ENCODE data around the gene CD59.
A peak's percentile ranks its signal among the peaks of the same experiment; 100 is the strongest.

CD59 gene

DNA sequence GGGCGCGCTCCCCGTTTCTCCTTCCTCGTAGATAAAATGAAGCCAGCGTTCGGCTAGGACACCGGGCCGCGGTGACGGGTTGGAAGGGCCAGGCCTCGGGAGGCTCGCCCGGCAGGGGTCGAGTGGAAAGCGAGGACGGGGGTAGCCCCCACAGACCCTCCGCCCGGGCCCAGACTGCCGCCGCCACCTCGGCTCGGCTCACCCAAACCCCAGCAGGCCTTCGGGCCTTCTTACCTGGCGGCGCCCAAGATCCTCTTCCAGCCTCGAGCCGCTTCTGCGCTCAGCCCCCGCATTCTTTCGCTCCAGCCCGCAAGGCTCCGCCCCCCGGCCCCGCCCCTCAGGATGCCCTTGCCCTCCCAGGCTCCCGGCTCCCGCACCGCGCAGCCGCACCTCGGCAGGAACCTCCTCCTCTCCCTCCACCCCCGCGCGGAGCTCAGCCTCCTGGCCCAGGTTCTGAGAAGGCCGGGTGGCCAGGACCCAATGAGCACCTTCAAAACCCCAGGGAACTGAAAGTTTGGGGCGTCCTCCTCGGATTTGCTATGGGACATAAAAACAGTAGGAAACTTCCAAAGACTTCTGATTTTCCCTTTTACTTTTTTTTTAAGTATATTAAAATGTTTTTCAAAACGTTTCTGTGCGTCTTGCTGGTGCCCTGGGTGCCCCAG lies at the start of gene CD59:
CD59 (minus strand) TSS at position 276 of the 665 bp plus-strand sequence. CDS start 13,978 bp downstream, outside the sequence.
- H3K9me3 ChIP-seq (ENCODE audit: control insufficient read depth in 2 of 2, low read length in 2 of 2) = no peaks in the 10 kb centered on the region
- H3K9ac ChIP-seq (ENCODE audit: low read depth in 1 of 2, low read length in 2 of 2) = peak within 1 kb of the TSS; percentile 41 to 93
- H3K27ac ChIP-seq (ENCODE audit: low read depth in 2 of 2, low read length in 2 of 2) = peak within 1 kb of the TSS; percentile 84 to 85
- H3K36me3 ChIP-seq (ENCODE audit: control insufficient read depth in 2 of 2, insufficient read depth in 2 of 2, low read length in 2 of 2) = no peaks in the 10 kb centered on the region
- peak within 1 kb of the TSS; percentile 76 to 81 for H3K4me3 ChIP-seq (ENCODE audit: low read length in 2 of 2)
- H3K4me1 ChIP-seq (ENCODE audit: control insufficient read depth in 2 of 2, insufficient read depth in 2 of 2, low read length in 2 of 2) = peaks cover 17 to 39% of the 10 kb centered on the region in 2 donors
- no peaks in the 10 kb centered on the region for H3K27me3 ChIP-seq (ENCODE audit: control insufficient read depth in 2 of 2, insufficient read depth in 2 of 2, low read length in 2 of 2)

GRCh38 chr11:33785609-33786008 lies 49.4 kb upstream of the CD59 start:
- no peak overlapping the region for H3K4me3 ChIP-seq (ENCODE audit: low read length in 2 of 2)
- no peaks in the 10 kb centered on the region for H3K36me3 ChIP-seq (ENCODE audit: control insufficient read depth in 2 of 2, insufficient read depth in 2 of 2, low read length in 2 of 2)
- H3K27ac ChIP-seq (ENCODE audit: low read depth in 2 of 2, low read length in 2 of 2) = no peak overlapping the region
- H3K9ac ChIP-seq (ENCODE audit: low read depth in 1 of 2, low read length in 2 of 2) = no peak overlapping the region
- H3K4me1 ChIP-seq (ENCODE audit: control insufficient read depth in 2 of 2, insufficient read depth in 2 of 2, low read length in 2 of 2) = no peaks in the 10 kb centered on the region
- no peaks in the 10 kb centered on the region for H3K9me3 ChIP-seq (ENCODE audit: control insufficient read depth in 2 of 2, low read length in 2 of 2)
- H3K27me3 ChIP-seq (ENCODE audit: control insufficient read depth in 2 of 2, insufficient read depth in 2 of 2, low read length in 2 of 2) = peaks cover 0 to 6% of the 10 kb centered on the region in 2 donors

GRCh38 chr11:33779849-33780528 lies 43.8 kb upstream of the CD59 start:
- no peak overlapping the region for H3K4me3 ChIP-seq (ENCODE audit: low read length in 2 of 2)
- no peak overlapping the region for H3K27ac ChIP-seq (ENCODE audit: low read depth in 2 of 2, low read length in 2 of 2)
- H3K36me3 ChIP-seq (ENCODE audit: control insufficient read depth in 2 of 2, insufficient read depth in 2 of 2, low read length in 2 of 2) = no peaks in the 10 kb centered on the region
- peaks cover 1 to 3% of the 10 kb centered on the region in 2 donors for H3K4me1 ChIP-seq (ENCODE audit: control insufficient read depth in 2 of 2, insufficient read depth in 2 of 2, low read length in 2 of 2)
- no peak overlapping the region for H3K9ac ChIP-seq (ENCODE audit: low read depth in 1 of 2, low read length in 2 of 2)
- peaks cover 9 to 27% of the 10 kb centered on the region in 2 donors for H3K27me3 ChIP-seq (ENCODE audit: control insufficient read depth in 2 of 2, insufficient read depth in 2 of 2, low read length in 2 of 2)
- no peaks in the 10 kb centered on the region for H3K9me3 ChIP-seq (ENCODE audit: control insufficient read depth in 2 of 2, low read length in 2 of 2)

DNA sequence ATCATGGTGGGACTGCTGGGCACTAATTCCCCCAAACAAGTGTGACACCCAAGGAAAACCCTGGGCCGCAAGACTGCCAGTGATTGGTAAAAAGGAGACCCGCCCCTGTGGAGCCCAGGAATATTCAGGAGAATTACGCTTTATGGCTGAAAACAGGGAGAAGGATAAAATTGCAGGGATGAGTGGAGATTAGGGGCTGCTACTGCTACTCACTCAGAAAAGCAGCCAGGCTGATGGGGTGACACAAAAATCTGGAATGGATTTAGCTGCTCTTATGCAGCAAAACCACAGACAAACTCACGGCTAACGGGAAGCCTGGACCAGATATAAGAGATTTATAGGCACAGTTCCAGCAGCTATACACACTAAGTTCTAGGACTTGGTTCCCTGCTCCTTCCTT lies 42.5 kb upstream of the CD59 start:
- peaks cover 13 to 28% of the 10 kb centered on the region in 2 donors for H3K27me3 ChIP-seq (ENCODE audit: control insufficient read depth in 2 of 2, insufficient read depth in 2 of 2, low read length in 2 of 2)
- H3K27ac ChIP-seq (ENCODE audit: low read depth in 2 of 2, low read length in 2 of 2) = no peak overlapping the region
- H3K9me3 ChIP-seq (ENCODE audit: control insufficient read depth in 2 of 2, low read length in 2 of 2) = no peaks in the 10 kb centered on the region
- peaks cover 6 to 8% of the 10 kb centered on the region in 2 donors for H3K4me1 ChIP-seq (ENCODE audit: control insufficient read depth in 2 of 2, insufficient read depth in 2 of 2, low read length in 2 of 2)
- no peaks in the 10 kb centered on the region for H3K36me3 ChIP-seq (ENCODE audit: control insufficient read depth in 2 of 2, insufficient read depth in 2 of 2, low read length in 2 of 2)
- H3K4me3 ChIP-seq (ENCODE audit: low read length in 2 of 2) = no peak overlapping the region
- no peak overlapping the region for H3K9ac ChIP-seq (ENCODE audit: low read depth in 1 of 2, low read length in 2 of 2)

GRCh38 chr11:33777906-33778305 lies 41.7 kb upstream of the CD59 start:
- no peak overlapping the region for H3K9ac ChIP-seq (ENCODE audit: low read depth in 1 of 2, low read length in 2 of 2)
- H3K27me3 ChIP-seq (ENCODE audit: control insufficient read depth in 2 of 2, insufficient read depth in 2 of 2, low read length in 2 of 2) = peaks cover 13 to 26% of the 10 kb centered on the region in 2 donors
- H3K4me3 ChIP-seq (ENCODE audit: low read length in 2 of 2) = no peak overlapping the region
- H3K4me1 ChIP-seq (ENCODE audit: control insufficient read depth in 2 of 2, insufficient read depth in 2 of 2, low read length in 2 of 2) = peaks cover 9 to 10% of the 10 kb centered on the region in 2 donors
- H3K27ac ChIP-seq (ENCODE audit: low read depth in 2 of 2, low read length in 2 of 2) = no peak overlapping the region
- H3K36me3 ChIP-seq (ENCODE audit: control insufficient read depth in 2 of 2, insufficient read depth in 2 of 2, low read length in 2 of 2) = no peaks in the 10 kb centered on the region
- no peaks in the 10 kb centered on the region for H3K9me3 ChIP-seq (ENCODE audit: control insufficient read depth in 2 of 2, low read length in 2 of 2)

DNA sequence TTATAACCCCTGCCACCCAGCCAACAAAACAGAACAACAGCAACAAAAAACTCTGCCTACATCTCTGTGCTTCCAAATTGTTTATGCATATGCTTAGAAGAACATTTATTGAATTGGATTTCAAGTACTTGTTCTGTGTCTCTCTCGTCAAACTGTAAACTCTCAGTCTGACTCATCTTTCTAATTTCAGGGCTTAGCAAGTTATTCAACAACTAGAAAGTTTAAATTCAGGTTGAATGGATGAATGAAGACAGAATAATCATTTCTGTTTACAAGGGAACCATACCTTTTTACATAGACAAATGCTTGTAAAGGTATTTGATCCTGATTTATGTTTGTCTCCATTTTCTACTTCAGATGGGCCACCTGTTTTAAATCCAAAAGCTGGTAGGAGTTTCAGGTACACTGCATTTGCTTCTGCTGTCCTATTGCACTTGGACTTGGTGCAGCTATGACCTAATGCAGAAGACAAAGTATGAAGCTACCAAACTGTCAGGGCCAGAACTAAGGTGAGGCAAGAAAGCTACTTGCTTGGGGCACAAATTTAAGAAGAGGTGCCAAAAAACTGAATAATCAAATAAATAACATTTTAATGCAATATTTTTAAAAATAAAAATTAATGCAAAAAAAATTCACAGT lies 39.7 kb upstream of the CD59 start:
- Histone ChIP-seq H3K4me1 (ENCODE audit: control insufficient read depth in 2 of 2, insufficient read depth in 2 of 2, low read length in 2 of 2) (peaks cover 9 to 10% of the 10 kb centered on the region in 2 donors), H3K9me3 (ENCODE audit: control insufficient read depth in 2 of 2, low read length in 2 of 2) (no peaks in the 10 kb centered on the region), H3K36me3 (ENCODE audit: control insufficient read depth in 2 of 2, insufficient read depth in 2 of 2, low read length in 2 of 2) (peaks cover 0 to 4% of the 10 kb centered on the region in 2 donors), H3K9ac (ENCODE audit: low read depth in 1 of 2, low read length in 2 of 2) (no peak overlapping the region), H3K27ac (ENCODE audit: low read depth in 2 of 2, low read length in 2 of 2) (no peak overlapping the region), H3K27me3 (ENCODE audit: control insufficient read depth in 2 of 2, insufficient read depth in 2 of 2, low read length in 2 of 2) (peaks cover 13 to 26% of the 10 kb centered on the region in 2 donors), H3K4me3 (ENCODE audit: low read length in 2 of 2) (no peak overlapping the region)

DNA sequence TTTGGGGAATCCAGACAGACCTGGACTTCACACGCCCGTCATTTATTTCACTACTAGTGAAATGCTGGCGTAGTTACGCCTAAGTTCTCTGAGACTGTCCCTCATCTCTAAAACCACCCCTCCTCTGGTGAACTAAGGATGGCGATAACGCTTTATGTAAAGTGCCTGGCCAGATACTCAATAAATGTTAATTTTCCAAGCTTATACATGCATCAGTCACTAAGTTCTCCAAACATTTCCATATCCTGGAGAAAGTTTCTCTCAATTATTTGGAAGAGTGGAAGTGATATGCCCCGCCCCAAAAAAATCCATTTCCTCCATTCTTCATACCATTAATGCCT lies 39.2 kb upstream of the CD59 start:
- H3K4me3 ChIP-seq (ENCODE audit: low read length in 2 of 2) = peak overlapping the region in 1 of 2 donors; percentile 91
- H3K27ac ChIP-seq (ENCODE audit: low read depth in 2 of 2, low read length in 2 of 2) = no peak overlapping the region
- no peak overlapping the region for H3K9ac ChIP-seq (ENCODE audit: low read depth in 1 of 2, low read length in 2 of 2)

DNA sequence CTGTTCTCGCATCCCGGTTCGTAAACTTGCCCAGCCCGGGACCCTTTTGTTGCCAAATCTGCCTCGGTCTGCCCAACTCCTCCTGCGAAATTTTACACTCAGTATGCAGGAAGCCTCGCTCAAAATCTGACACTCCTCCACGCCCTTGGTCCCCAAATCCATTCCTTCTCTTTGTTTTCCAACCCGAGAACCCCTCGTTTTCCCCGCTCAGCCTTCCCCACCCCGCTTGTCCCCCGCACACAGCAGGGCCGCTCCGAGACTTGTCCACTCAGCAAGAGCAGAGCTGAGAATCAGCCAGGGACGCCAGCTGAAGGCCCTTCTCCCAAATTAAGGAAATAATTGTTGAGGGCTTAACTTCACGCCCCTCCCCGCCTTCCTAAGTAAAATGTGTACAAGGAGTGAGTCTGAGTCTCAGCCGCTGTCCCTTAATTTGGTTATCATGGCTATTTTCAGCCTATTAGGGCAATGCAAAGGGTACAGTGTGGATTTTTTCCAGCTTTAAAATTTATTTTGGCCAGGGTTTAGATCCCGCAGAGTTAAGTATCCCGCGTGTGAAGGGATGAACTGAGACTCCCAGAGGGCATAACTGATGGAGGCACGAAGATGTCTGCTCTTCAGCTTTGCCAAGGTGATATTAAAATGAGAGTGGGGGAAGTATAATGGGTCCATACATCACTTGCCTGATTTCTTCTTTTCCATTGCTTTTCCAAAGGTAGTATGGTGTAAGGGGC lies 38.7 kb upstream of the CD59 start:
- Histone ChIP-seq H3K36me3 (ENCODE audit: control insufficient read depth in 2 of 2, insufficient read depth in 2 of 2, low read length in 2 of 2) (peaks cover 0 to 9% of the 10 kb centered on the region in 2 donors), H3K4me1 (ENCODE audit: control insufficient read depth in 2 of 2, insufficient read depth in 2 of 2, low read length in 2 of 2) (peaks cover 9 to 10% of the 10 kb centered on the region in 2 donors), H3K9ac (ENCODE audit: low read depth in 1 of 2, low read length in 2 of 2) (peak overlapping the region; percentile 77 to 86), H3K27me3 (ENCODE audit: control insufficient read depth in 2 of 2, insufficient read depth in 2 of 2, low read length in 2 of 2) (peaks cover 13 to 23% of the 10 kb centered on the region in 2 donors), H3K4me3 (ENCODE audit: low read length in 2 of 2) (peak overlapping the region; percentile 89 to 91), H3K9me3 (ENCODE audit: control insufficient read depth in 2 of 2, low read length in 2 of 2) (no peaks in the 10 kb centered on the region), H3K27ac (ENCODE audit: low read depth in 2 of 2, low read length in 2 of 2) (peak overlapping the region; percentile 77 to 79)

More for the DNA sequence above, 39.2 kb upstream of the CD59 start:
- Histone ChIP-seq H3K27me3 (ENCODE audit: control insufficient read depth in 2 of 2, insufficient read depth in 2 of 2, low read length in 2 of 2) (peaks cover 13 to 26% of the 10 kb centered on the region in 2 donors), H3K9me3 (ENCODE audit: control insufficient read depth in 2 of 2, low read length in 2 of 2) (no peaks in the 10 kb centered on the region), H3K36me3 (ENCODE audit: control insufficient read depth in 2 of 2, insufficient read depth in 2 of 2, low read length in 2 of 2) (peaks cover 0 to 5% of the 10 kb centered on the region in 2 donors), H3K4me1 (ENCODE audit: control insufficient read depth in 2 of 2, insufficient read depth in 2 of 2, low read length in 2 of 2) (peaks cover 9 to 10% of the 10 kb centered on the region in 2 donors)

DNA sequence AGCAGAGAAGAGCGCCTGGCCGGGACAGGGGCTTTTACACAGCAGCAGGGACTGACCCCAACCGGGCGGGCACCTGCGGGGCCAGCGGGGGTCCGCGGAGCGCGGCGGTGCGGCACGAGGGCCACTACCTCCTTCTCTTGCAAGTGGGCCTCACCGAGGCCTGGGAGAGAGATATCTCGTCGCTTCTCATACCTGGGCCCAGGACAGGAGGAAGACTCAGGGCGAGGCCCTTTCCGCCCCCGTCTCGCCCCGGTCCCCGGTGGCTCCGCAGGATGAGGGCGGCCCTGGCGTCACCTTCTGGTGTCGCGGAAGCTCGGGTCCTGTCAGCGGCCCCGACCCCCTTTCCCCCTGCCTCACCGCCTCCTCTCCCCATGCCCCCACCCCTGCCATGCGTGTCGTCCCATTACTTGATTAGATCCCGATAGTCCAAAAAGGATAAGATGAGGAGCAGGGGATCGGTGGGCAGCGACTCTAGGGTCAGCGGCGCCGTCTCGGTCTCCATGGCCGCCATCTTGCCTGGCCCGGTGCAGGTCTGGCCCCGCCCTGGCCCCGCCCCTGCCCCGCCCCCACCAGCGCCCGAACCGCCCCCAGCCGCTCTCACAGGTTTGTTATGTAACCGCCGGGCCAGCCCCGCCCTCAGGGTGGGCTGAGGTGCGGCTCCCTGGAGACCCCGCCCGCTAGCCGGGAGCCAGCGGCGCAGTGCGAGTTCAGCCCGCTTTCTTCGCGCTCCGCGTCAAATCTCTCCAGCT lies 37.9 kb upstream of the CD59 start, which contains the start of gene FBXO3:
FBXO3 (minus strand) TSS at position 534 of the 749 bp plus-strand sequence; CDS start at position 511, 23 bp downstream.
- Histone ChIP-seq H3K4me1 (ENCODE audit: control insufficient read depth in 2 of 2, insufficient read depth in 2 of 2, low read length in 2 of 2) (peaks cover 9 to 10% of the 10 kb centered on the region in 2 donors), H3K9ac (ENCODE audit: low read depth in 1 of 2, low read length in 2 of 2) (peak within 1 kb of the TSS; percentile 86), H3K4me3 (ENCODE audit: low read length in 2 of 2) (peak within 1 kb of the TSS; percentile 89 to 91), H3K27ac (ENCODE audit: low read depth in 2 of 2, low read length in 2 of 2) (peak within 1 kb of the TSS; percentile 77 to 79), H3K9me3 (ENCODE audit: control insufficient read depth in 2 of 2, low read length in 2 of 2) (no peaks in the 10 kb centered on the region), H3K36me3 (ENCODE audit: control insufficient read depth in 2 of 2, insufficient read depth in 2 of 2, low read length in 2 of 2) (peaks cover 3 to 13% of the 10 kb centered on the region in 2 donors), H3K27me3 (ENCODE audit: control insufficient read depth in 2 of 2, insufficient read depth in 2 of 2, low read length in 2 of 2) (peaks cover 12 to 21% of the 10 kb centered on the region in 2 donors)

All from mucosa of rectum (tissue), 2 donors.